ENCODE results near the gene BASP1. TPM values are rescaled to one million over a fixed set of nuclear protein-coding genes. Genes with fewer than 3 reads are reported as not detected.

The BASP1 gene
- total RNA-seq, 2 experiments from 2014 or later = 0.70 to 0.93 TPM

DNA sequence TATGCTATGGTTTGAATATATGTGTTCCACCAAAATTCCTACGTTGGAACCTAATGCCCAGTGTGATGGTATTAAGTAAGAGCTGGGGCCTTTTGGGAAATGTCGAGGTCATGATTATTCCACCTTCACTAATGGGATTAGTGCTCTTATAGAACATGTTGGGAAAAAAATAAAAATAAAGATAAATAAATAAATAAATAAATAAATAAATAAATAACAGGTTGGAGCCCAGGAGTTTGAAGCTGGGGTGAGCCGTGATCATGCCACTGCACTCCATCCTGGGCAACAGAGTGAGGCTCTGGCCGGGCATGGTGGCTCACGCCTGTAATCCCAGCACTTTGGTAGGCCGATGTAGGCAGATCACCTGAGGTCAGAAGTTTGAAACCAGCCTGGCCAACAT is 22.5 kb downstream of the BASP1 start:
- Histone ChIP-seq H3K4me3 (ENCODE audit: low read length) (no peak overlapping the region), H3K27ac (ENCODE audit: low read depth in 1 of 2, low read length in 2 of 2) (no peak overlapping the region), H3K36me3 (ENCODE audit: insufficient read depth, low read length) (no peaks in the 10 kb centered on the region), H3K4me1 (ENCODE audit: insufficient read depth, low read length) (no peaks in the 10 kb centered on the region), H3K27me3 (ENCODE audit: control insufficient read depth in 1 of 2, insufficient read depth in 2 of 2, low read length in 2 of 2) (no peaks in the 10 kb centered on the region), H3K9me3 (ENCODE audit: control insufficient read depth in 1 of 2, insufficient read depth in 1 of 2, low read length in 2 of 2) (no peaks in the 10 kb centered on the region)
- no peak for DNase-seq
- intact Hi-C loops (cut with DNase I, micrococcal nuclease) = no loop called here
- no peaks in the 10 kb centered on the region for H3K4me1 Mint-ChIP-seq (ENCODE audit: low read depth)
- no peaks in the 10 kb centered on the region for H3K9me3 Mint-ChIP-seq
- POLR2A ChIA-PET = no interaction called here
- no peak overlapping the region for H3K4me3 Mint-ChIP-seq
- no peaks in the 10 kb centered on the region for H3K36me3 Mint-ChIP-seq (ENCODE audit: low read depth)
- H3K27ac Mint-ChIP-seq = no peak overlapping the region
- H3K27me3 Mint-ChIP-seq = no peaks in the 10 kb centered on the region
- no peak for ATAC-seq (ENCODE audit: poor library complexity)
- TF ChIP-seq, protein P1, sequence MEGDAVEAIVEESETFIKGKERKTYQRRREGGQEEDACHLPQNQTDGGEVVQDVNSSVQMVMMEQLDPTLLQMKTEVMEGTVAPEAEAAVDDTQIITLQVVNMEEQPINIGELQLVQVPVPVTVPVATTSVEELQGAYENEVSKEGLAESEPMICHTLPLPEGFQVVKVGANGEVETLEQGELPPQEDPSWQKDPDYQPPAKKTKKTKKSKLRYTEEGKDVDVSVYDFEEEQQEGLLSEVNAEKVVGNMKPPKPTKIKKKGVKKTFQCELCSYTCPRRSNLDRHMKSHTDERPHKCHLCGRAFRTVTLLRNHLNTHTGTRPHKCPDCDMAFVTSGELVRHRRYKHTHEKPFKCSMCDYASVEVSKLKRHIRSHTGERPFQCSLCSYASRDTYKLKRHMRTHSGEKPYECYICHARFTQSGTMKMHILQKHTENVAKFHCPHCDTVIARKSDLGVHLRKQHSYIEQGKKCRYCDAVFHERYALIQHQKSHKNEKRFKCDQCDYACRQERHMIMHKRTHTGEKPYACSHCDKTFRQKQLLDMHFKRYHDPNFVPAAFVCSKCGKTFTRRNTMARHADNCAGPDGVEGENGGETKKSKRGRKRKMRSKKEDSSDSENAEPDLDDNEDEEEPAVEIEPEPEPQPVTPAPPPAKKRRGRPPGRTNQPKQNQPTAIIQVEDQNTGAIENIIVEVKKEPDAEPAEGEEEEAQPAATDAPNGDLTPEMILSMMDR (IDR thresholded peaks at IDR 0.05) = no peak
- CTCF ChIA-PET = no interaction called here

DNA sequence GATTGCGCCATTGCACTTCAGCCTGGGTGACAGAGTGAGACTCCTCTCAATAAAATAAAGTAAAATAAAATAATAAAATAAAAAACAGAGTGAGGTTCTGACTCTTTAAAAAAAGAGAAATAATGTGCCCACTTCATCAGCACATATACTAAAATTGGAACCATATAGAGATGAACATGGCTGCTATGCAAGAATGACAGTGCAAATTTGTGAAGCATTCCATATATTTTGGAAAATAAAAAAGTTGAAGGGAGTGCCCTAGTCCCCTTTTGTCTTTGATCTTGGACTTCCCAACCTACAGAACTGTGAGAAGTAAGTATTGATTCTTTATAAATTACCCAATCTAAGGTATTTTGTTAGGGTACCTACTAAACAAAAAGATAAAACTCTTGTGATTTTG is 23.1 kb downstream of the BASP1 start:
- H3K9me3 ChIP-seq (ENCODE audit: control insufficient read depth in 1 of 2, insufficient read depth in 1 of 2, low read length in 2 of 2) = no peaks in the 10 kb centered on the region
- H3K27ac ChIP-seq (ENCODE audit: low read depth in 1 of 2, low read length in 2 of 2) = no peak overlapping the region
- no peaks in the 10 kb centered on the region for H3K4me1 ChIP-seq (ENCODE audit: insufficient read depth, low read length)
- POLR2A ChIA-PET = no interaction called here
- DNase-seq (no peak), ATAC-seq (ENCODE audit: poor library complexity) (no peak)
- no peak overlapping the region for H3K27ac Mint-ChIP-seq
- no peaks in the 10 kb centered on the region for H3K4me1 Mint-ChIP-seq (ENCODE audit: low read depth)
- intact Hi-C loops (cut with DNase I, micrococcal nuclease) = no loop called here
- H3K4me3 ChIP-seq (ENCODE audit: low read length) = no peak overlapping the region
- H3K9me3 Mint-ChIP-seq = no peaks in the 10 kb centered on the region
- H3K4me3 Mint-ChIP-seq = no peak overlapping the region
- H3K27me3 ChIP-seq (ENCODE audit: control insufficient read depth in 1 of 2, insufficient read depth in 2 of 2, low read length in 2 of 2) = no peaks in the 10 kb centered on the region
- CTCF ChIA-PET = no interaction called here
- TF ChIP-seq, protein P1 (IDR thresholded peaks at IDR 0.05) = no peak
- H3K36me3 ChIP-seq (ENCODE audit: insufficient read depth, low read length) = no peaks in the 10 kb centered on the region
- H3K36me3 Mint-ChIP-seq (ENCODE audit: low read depth) = no peaks in the 10 kb centered on the region
- no peaks in the 10 kb centered on the region for H3K27me3 Mint-ChIP-seq

DNA sequence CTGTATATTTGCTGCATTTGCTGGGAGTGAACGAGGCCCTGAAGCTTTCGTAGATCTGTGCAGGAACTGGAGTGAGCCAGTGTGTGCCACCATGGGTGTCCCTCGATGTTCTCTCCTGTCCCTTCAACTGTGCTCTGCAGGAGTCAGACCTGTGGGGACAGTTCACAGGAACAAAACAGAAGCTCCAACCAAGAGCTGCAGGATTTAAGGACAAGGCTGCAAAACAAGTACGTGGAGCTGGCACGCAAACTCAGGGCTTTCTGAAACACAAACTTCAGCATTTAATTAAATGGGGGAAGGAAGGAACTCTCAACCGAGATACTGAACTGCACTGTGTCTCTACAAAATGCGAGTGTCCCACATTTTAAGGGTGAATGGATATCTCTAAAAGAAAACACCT is 24.2 kb downstream of the BASP1 start:
- Histone ChIP-seq H3K36me3 (ENCODE audit: insufficient read depth, low read length) (no peaks in the 10 kb centered on the region), H3K4me3 (ENCODE audit: low read length) (no peak overlapping the region), H3K4me1 (ENCODE audit: insufficient read depth, low read length) (no peaks in the 10 kb centered on the region), H3K27me3 (ENCODE audit: control insufficient read depth in 1 of 2, insufficient read depth in 2 of 2, low read length in 2 of 2) (no peaks in the 10 kb centered on the region), H3K27ac (ENCODE audit: low read depth in 1 of 2, low read length in 2 of 2) (no peak overlapping the region), H3K9me3 (ENCODE audit: control insufficient read depth in 1 of 2, insufficient read depth in 1 of 2, low read length in 2 of 2) (no peaks in the 10 kb centered on the region)
- intact Hi-C loops (cut with DNase I, micrococcal nuclease) = no loop called here
- CTCF ChIA-PET = no interaction called here
- POLR2A ChIA-PET = no interaction called here
- no peak overlapping the region for H3K27ac Mint-ChIP-seq
- DNase-seq = no peak
- no peaks in the 10 kb centered on the region for H3K36me3 Mint-ChIP-seq (ENCODE audit: low read depth)
- TF ChIP-seq, protein P1 (IDR thresholded peaks at IDR 0.05) = no peak
- H3K27me3 Mint-ChIP-seq = no peaks in the 10 kb centered on the region
- ATAC-seq (ENCODE audit: poor library complexity) = no peak
- H3K4me1 Mint-ChIP-seq (ENCODE audit: low read depth) = no peaks in the 10 kb centered on the region
- H3K9me3 Mint-ChIP-seq = no peaks in the 10 kb centered on the region
- H3K4me3 Mint-ChIP-seq = no peak overlapping the region

All from CD4-positive, alpha-beta T cell (primary cell).